AG08396 (cell line): ENCODE measurements around the gene STRA6.
A peak's percentile ranks its signal among the peaks of the same experiment; 100 is the strongest.
"Not testable (repeated sequence)": the region's sequence is repeated elsewhere in the genome, so short reads cannot be mapped to it uniquely, and the experiment has no call there.

ENCODE experiments used
- DNase-seq: peaks from one replicate; pipeline ENCODE4 v3.0.0; 2012; ENCODE audit warnings: low spot score, mixed read lengths

The STRA6 gene

DNA sequence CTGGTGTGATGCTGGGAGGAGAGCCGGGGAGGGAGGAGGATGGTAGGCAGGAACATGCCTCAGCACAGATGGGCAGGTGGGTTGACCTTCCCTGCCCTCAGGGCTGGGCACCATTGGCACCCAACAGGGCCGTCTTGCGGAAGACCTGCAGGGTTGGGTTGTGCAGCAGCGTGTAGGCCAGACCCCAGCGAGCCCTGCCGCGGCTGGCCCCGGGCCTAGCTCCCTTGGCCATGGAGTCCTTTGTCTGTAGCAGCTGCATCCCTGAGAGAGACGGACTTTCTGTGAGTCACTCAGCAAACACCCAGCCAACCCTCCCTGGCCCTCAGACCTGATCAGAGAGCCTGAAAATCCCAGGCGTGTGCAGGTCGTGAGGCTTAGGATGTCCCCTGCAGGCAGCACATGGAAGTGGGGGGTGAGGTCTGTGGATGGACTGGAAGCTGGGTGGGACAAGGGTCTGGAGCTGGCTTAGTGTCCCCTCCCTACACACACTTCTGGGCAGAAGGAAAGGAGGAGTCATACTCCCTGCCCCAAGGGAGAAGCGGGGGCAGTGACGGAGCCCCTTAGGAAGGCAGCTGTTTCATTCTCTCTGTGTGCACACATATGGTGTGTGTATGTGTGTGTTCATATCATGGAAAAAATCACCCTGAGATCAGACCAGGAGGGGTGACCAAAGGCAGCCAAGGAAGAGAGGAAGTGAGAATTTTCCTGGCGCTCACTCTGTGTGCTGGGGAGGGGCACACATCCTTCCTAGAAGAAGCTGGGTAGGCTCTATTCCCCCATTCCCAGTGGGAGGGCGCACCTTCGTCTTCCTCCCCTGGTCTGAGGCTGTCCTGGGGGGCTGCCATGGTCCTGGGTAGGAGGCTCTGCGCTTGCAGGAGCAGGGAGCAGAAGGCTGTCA, 22.4 kb downstream of the STRA6 start:
- no peak for DNase-seq

GRCh38 chr15:74179101-74179841, 23.3 kb downstream of the STRA6 start:
- peak; percentile 93 for DNase-seq

- DNase-seq = no peak
These were observed 24.1 kb downstream of the STRA6 start for GRCh38 chr15:74178326-74179100.

- DNase-seq = no peak
These were observed 26.0 kb downstream of the STRA6 start for GRCh38 chr15:74176262-74177214.

- no peak for DNase-seq
These were observed 27.1 kb downstream of the STRA6 start for GRCh38 chr15:74175271-74176191.

DNA sequence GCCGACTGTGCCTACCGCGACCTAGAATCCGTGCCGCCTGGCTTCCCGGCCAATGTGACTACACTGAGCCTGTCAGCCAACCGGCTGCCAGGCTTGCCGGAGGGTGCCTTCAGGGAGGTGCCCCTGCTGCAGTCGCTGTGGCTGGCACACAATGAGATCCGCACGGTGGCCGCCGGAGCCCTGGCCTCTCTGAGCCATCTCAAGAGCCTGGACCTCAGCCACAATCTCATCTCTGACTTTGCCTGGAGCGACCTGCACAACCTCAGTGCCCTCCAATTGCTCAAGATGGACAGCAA, 27.7 kb downstream of the STRA6 start:
- no peak for DNase-seq

DNA sequence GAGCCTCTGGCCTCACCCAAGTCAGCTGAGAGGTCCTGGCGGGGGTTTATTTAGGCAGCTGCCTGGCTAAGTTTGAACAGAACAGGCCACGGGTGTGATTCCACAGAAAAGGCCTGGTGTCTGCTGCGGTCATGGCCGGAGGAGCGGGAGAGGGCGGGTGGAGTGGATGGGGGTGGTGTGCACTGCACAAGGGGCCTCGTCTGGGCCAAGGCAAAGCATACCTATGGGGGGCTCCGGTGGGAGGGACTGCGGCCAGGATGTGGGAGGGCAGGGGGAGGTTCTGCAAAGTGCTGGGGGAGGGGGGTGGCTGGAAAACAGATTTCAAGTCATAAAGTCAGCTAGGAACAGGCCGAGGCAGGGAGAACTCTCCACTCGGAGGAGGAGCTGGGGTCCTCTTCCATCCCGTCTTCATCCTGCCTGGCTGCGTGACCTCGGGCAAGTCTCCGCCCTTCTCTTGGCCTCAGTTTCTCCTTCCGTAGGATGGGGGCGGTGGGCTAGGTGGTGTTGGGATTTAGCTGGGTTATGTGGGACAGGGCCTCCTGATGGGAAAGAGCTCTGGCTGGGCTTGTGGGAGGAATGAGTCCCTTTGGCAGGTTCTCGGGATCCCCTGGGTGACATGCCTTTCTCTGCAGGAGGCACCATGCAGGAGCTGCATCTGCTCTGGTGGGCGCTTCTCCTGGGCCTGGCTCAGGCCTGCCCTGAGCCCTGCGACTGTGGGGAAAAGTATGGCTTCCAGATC, 28.2 kb downstream of the STRA6 start:
- DNase-seq = no peak

DNA sequence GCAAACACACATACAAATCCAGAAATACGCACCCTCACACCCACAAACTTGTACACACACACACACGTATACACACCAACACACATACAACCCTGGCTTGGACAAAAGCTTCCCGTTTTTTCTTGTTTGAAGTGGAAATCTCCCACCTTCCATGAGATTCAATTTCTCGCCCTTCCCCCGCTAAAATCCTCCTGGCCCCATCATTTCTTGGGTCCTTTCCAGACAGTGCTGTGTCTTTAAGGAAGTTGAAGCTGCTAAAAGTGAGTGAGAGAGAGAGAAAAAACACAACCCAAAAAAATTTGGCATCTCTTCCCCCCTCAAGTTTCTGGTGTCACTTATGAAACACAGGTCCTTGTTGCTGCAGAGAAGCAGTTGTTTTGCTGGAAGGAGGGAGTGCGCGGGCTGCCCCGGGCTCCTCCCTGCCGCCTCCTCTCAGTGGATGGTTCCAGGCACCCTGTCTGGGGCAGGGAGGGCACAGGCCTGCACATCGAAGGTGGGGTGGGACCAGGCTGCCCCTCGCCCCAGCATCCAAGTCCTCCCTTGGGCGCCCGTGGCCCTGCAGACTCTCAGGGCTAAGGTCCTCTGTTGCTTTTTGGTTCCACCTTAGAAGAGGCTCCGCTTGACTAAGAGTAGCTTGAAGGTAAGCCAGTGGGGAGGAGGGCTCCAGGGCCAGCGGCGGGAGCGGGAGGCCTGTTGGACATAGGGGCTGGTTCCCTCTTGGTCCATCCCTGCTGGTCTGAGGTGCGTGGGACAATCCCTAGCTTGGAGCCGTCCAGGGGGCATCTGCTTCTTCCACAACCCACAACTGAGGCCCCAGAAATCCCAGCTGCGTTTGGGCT, 29.0 kb downstream of the STRA6 start, which contains the start of gene ISLR:
ISLR (plus strand) TSS at position 331 of the 839 bp plus-strand sequence. CDS start 1,149 bp downstream, outside the sequence.
- DNase-seq = peak; percentile 52

DNA sequence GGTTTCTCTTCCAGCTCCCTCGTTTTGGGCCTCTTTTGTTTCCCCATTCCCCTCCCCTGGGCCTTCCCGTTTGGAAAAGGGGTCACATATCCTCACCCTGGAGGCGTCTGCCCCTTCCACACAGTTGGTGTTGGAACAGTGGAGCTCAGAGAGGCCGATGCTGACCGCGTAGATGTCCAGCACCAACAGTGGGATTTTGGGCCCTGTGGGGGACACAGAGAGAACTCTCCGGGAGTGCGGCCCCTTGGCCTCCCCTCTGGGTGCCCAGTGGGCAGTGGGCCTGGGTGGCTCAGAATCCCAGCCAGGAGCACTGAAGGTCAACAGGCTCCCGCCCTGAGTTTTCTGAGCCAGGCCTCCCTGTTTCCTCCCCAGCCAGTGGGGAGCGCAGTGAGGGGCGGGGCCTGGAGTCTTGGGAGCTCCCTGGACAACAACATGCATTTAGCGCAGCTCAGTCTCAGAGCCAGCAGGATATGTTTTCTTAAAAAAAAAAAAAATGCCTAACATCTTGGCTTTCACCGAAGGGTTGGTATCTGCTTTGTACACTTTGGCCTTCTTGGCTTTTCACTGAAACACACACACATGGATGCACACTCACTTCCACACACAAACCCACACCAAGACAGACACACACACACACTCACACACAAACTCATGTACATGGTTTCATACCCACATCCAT, 29.7 kb downstream of the STRA6 start:
- peak; percentile 79 for DNase-seq

- no peak for DNase-seq
These were observed 30.5 kb downstream of the STRA6 start for GRCh38 chr15:74171965-74172541.

- DNase-seq = no peak
These were observed 31.6 kb downstream of the STRA6 start for GRCh38 chr15:74170875-74171578.

- DNase-seq = no peak
These were observed 32.3 kb downstream of the STRA6 start for GRCh38 chr15:74170071-74170844.

DNA sequence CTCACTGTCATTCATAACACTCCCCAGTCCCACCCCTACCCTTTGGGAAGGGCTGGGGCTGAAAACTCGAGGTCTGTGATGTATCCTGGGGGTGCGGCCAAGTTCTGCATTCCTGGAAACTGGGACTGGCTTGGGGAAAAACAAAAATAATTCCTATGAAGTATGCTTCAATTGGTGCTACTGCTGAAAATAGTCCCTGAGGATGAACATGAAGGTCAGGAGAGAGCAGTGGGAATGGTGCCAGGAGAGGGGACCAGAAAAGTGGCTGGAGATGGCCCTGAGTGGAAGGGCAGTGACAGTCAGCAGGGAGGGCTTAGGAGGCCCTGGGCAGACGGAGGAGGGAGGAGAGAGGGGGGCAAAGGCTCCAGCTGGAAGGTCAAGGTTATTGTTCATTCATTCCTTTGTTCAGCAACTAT, 33.9 kb downstream of the STRA6 start:
- no peak for DNase-seq

- no peak for DNase-seq
These were observed 34.7 kb downstream of the STRA6 start for GRCh38 chr15:74167891-74168331.

DNA sequence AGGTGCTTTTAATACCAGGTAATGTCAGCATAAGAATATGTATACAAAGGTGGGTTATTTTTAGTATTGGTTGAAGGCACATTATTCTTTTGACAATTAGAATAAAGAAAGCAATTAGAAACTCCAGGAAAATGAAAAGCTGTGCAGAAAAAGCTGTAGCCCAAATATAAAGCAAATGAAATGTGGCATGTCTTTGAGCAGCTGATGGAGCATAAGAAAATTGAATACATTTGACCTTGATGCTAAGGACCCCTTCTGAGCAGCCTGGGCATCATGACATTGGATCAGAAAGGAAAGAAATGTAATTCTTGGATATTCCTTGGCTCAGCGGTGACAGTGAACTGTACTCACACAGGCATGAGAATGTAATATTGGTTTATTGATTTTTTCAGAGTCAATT, 37.1 kb downstream of the STRA6 start:
- DNase-seq = no peak

GRCh38 chr15:74162195-74162536, 40.4 kb downstream of the STRA6 start:
- not testable (repeated sequence) for DNase-seq
